Thymus (tissue), 11 donors: Measurements from ENCODE around the gene RGS6. TPM values are rescaled to one million over a fixed set of nuclear protein-coding genes. Genes with fewer than 3 reads are reported as not detected.

Source experiments
- DNase-seq, 9 donors: peaks; one replicate each; pipeline ENCODE4 v3.0.0-alpha.2; 2013; ENCODE audit warnings: low spot score in 9 of 9, low read depth in 6 of 9, missing footprints in 1 of 9
- H3K27ac ChIP-seq, 2 donors: one replicate each; pipeline ENCODE4 v1.5.1; 2013; ENCODE audit warnings: control low read depth in 1 of 2, low read depth in 1 of 2, low read length in 1 of 2, mild to moderate bottlenecking in 1 of 2, moderate library complexity in 1 of 2
- H3K27me3 ChIP-seq, 2 donors: one replicate each; pipeline ENCODE4 v1.5.1; 2013; ENCODE audit warnings: low read length in 1 of 2; ENCODE audit not compliant: control insufficient read depth in 2 of 2, insufficient read depth in 1 of 2
- H3K36me3 ChIP-seq, 2 donors: one replicate each; pipeline ENCODE4 v1.5.1; 2013; ENCODE audit warnings: low read length in 1 of 2, mild to moderate bottlenecking in 1 of 2, moderate library complexity in 1 of 2; ENCODE audit not compliant: control insufficient read depth in 2 of 2, insufficient read depth in 2 of 2
- H3K4me1 ChIP-seq, 2 donors: one replicate each; pipeline ENCODE4 v1.5.1; 2013; ENCODE audit warnings: low read length in 2 of 2; ENCODE audit not compliant: control insufficient read depth in 2 of 2, insufficient read depth in 2 of 2
- H3K4me3 ChIP-seq, 2 donors: one replicate each; pipeline ENCODE4 v1.5.1; 2013; ENCODE audit warnings: low read length in 2 of 2, control low read depth in 1 of 2, mild to moderate bottlenecking in 1 of 2
- H3K9me3 ChIP-seq, 2 donors: one replicate each; pipeline ENCODE4 v1.5.1; 2013; ENCODE audit warnings: low read length in 1 of 2, mild to moderate bottlenecking in 1 of 2; ENCODE audit not compliant: control insufficient read depth in 2 of 2, insufficient read depth in 1 of 2
- WGBS: extraction: QIAGEN DNeasy Blood & Tissue Kit; methylation state at CpG from one replicate; pipeline ENCODE4 v1.1.7; 2013; 5-methylcytosine and 5-hydroxymethylcytosine counted together
- polyA plus RNA-seq: library from polyadenylated mRNA; stranded (reverse); fragments of 200-250 nt; gene quantifications from one replicate; pipeline ENCODE4 v1.2.3, GENCODE V29; 2013
- total RNA-seq: library from RNA; stranded (reverse); fragments of 120-200 nt; gene quantifications from one replicate; pipeline ENCODE4 v1.2.4, GENCODE V29; 2013
- donor health status: healthy.

RGS6 gene
- total and polyA plus RNA-seq, 2 donors = 0.28 to 0.80 TPM

- Histone ChIP-seq H3K4me3 (no peak overlapping the region), H3K27me3 (no peaks in the 10 kb centered on the region), H3K27ac (no peak overlapping the region), H3K9me3 (no peaks in the 10 kb centered on the region), H3K4me1 (no peaks in the 10 kb centered on the region), H3K36me3 (no peaks in the 10 kb centered on the region)
- WGBS = 63% methylated on average over 3 of the region's 3 CpGs
- no peak for DNase-seq
Observed at GRCh38 chr14:72377016-72377415, 444.8 kb downstream of the RGS6 start.

DNA sequence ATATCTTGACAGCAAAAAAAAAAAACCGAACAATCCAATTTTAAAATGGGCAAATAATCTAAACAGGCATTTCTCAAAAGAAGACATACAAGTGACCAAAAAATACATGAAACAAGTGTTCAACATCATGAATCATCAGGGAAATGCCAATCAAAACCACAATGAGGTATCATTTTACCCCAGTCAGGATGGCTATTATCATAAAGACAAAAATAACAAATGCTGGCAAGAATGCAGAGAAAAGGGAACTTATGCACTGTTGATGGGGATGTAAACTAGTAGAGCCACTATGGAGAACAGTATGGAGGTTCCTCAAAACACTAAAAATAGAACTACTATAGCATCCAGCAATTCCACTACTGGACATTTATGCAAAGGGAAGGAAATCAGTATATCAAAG lies 448.2 kb downstream of the RGS6 start:
- 97% methylated on average over 1 of the region's 1 CpG for WGBS
- DNase-seq = no peak
- no peak overlapping the region for H3K27ac ChIP-seq
- no peaks in the 10 kb centered on the region for H3K4me1 ChIP-seq
- H3K27me3 ChIP-seq = no peaks in the 10 kb centered on the region
- H3K9me3 ChIP-seq = no peaks in the 10 kb centered on the region
- H3K4me3 ChIP-seq = no peak overlapping the region
- no peaks in the 10 kb centered on the region for H3K36me3 ChIP-seq

- no peaks in the 10 kb centered on the region for H3K36me3 ChIP-seq
- H3K4me3 ChIP-seq = no peak overlapping the region
- H3K9me3 ChIP-seq = no peaks in the 10 kb centered on the region
- H3K4me1 ChIP-seq = no peaks in the 10 kb centered on the region
- 81% methylated on average over 5 of the region's 5 CpGs for WGBS
- no peak overlapping the region for H3K27ac ChIP-seq
- no peaks in the 10 kb centered on the region for H3K27me3 ChIP-seq
- DNase-seq = no peak
Observed at GRCh38 chr14:72383865-72384264, 451.6 kb downstream of the RGS6 start.

- WGBS = 80% methylated on average over 3 of the region's 3 CpGs
- no peak for DNase-seq
- Histone ChIP-seq H3K9me3 (peaks cover 0 to 4% of the 10 kb centered on the region in 2 donors), H3K4me3 (no peak overlapping the region), H3K27ac (no peak overlapping the region), H3K27me3 (no peaks in the 10 kb centered on the region), H3K4me1 (no peaks in the 10 kb centered on the region), H3K36me3 (no peaks in the 10 kb centered on the region)
Observed at GRCh38 chr14:72387726-72388125, 455.5 kb downstream of the RGS6 start.

DNA sequence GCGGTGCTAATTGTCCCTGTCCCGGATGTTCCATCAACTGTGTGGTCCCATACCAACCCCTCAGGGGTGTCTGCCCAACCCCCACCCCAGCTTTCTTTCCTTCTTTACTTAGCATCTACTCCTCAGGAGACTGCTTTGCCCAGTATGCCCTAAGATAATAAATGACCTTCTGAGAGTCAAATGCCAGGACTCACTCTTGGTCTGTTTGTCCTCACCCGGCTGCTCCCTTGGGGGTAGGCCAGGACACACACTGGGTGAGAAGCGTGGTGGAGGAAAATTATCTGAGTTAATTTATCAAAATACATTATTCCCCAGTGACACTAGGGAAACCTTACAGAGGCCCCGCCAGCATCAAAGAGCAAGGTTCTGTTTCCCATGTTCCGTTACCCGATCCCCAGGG lies 457.0 kb downstream of the RGS6 start:
- Histone ChIP-seq H3K4me1 (no peaks in the 10 kb centered on the region), H3K9me3 (peaks cover 0 to 4% of the 10 kb centered on the region in 2 donors), H3K27me3 (no peaks in the 10 kb centered on the region), H3K36me3 (no peaks in the 10 kb centered on the region), H3K4me3 (no peak overlapping the region), H3K27ac (no peak overlapping the region)
- DNase-seq = no peak
- 97% methylated on average over 7 of the region's 7 CpGs for WGBS

GRCh38 chr14:72401101-72401625 lies 468.9 kb downstream of the RGS6 start:
- Histone ChIP-seq H3K27ac (no peak overlapping the region), H3K9me3 (no peaks in the 10 kb centered on the region), H3K4me1 (peaks cover 0 to 3% of the 10 kb centered on the region in 2 donors), H3K4me3 (no peak overlapping the region), H3K36me3 (no peaks in the 10 kb centered on the region), H3K27me3 (no peaks in the 10 kb centered on the region)
- no peak for DNase-seq
- WGBS = 53% methylated on average over 4 of the region's 4 CpGs

GRCh38 chr14:72401632-72402376 lies 469.6 kb downstream of the RGS6 start:
- WGBS = 6% methylated on average over 8 of the region's 8 CpGs
- no peak overlapping the region for H3K4me3 ChIP-seq
- no peaks in the 10 kb centered on the region for H3K36me3 ChIP-seq
- DNase-seq = peak in 3 of 9 donors; percentile 11 to 63 (median 24)
- H3K27ac ChIP-seq = no peak overlapping the region
- peaks cover 0 to 3% of the 10 kb centered on the region in 2 donors for H3K4me1 ChIP-seq
- no peaks in the 10 kb centered on the region for H3K9me3 ChIP-seq
- no peaks in the 10 kb centered on the region for H3K27me3 ChIP-seq

GRCh38 chr14:72402377-72402772 lies 470.1 kb downstream of the RGS6 start:
- Histone ChIP-seq H3K27me3 (no peaks in the 10 kb centered on the region), H3K4me1 (peaks cover 0 to 3% of the 10 kb centered on the region in 2 donors), H3K27ac (no peak overlapping the region), H3K36me3 (no peaks in the 10 kb centered on the region), H3K4me3 (no peak overlapping the region), H3K9me3 (no peaks in the 10 kb centered on the region)
- 28% methylated on average over 3 of the region's 3 CpGs for WGBS
- no peak for DNase-seq

DNA sequence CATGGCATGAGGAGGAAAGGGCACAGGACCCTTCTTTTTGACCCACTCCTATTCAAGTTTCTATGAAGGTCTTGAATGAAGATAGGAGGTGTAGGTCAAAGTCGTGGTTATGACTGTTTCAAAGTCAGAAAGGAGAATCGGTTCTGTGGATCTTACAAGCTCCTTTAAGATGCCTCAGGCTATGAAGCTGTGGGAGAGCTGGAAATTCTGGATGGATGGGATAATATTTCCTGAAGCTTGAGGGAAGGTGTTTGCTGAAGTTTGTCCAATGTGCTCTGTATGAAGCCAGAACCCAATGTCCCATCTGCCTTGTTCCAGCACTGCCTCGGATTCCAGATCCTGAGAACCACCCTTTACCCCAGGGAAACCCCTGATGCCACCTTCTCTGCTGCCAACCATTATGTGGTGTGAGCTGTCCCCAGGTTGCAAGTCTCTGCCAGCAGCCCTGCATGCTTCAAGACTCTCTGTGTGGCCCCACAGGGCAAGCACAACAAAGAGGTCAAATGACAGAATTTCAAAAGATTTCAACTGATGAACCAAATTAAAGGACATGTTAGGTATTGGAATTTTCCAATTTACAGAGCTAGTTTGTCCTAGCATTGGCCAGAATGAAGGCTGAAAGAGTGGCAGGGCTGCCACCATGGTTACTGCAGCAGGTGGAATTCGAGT lies 472.0 kb downstream of the RGS6 start:
- H3K27ac ChIP-seq = no peak overlapping the region
- H3K4me1 ChIP-seq = peaks cover 0 to 3% of the 10 kb centered on the region in 2 donors
- H3K4me3 ChIP-seq = no peak overlapping the region
- no peaks in the 10 kb centered on the region for H3K36me3 ChIP-seq
- H3K27me3 ChIP-seq = no peaks in the 10 kb centered on the region
- no peaks in the 10 kb centered on the region for H3K9me3 ChIP-seq
- WGBS = 95% methylated on average over 4 of the region's 4 CpGs
- DNase-seq = no peak
